LHCN-M2 (cell line): Measurements from ENCODE around the gene ULK1. TPM values are rescaled to one million over a fixed set of nuclear protein-coding genes. Genes with fewer than 3 reads are reported as not detected.

Experiments used
- DNase-seq: peaks from one replicate; pipeline ENCODE4 v3.0.0-alpha.2; 2012; ENCODE audit warnings: low read depth
- total RNA-seq: library from RNA; depleted of rRNA; stranded (reverse); fragments of >200 nt; gene quantifications from 2 replicates; pipeline ENCODE4 v1.2.3, GENCODE V29; 2014

ULK1 gene
- total RNA-seq, 1 experiment from 2014 or later = 6.8 TPM

GRCh38 chr12:131919366-131920156 lies 25.1 kb downstream of the ULK1 start:
- DNase-seq = no peak

DNA sequence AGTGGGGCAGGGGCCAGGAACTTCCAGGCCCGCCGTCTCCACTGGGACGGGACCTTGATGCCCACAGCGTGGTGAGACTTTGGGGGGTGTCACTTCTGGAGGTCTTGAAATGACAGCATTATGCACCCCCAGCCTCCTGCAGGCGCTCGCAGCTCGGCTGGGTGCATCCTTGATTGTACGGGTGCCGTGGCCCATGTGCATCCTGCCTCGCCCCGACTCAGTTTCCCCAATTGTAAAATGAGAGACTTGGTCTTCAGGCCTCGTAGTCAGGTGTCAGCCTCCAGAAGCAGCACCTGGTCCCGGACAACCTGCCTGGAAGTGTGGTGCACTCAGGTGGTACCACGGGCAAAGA lies 25.7 kb downstream of the ULK1 start:
- DNase-seq = no peak

GRCh38 chr12:131920902-131921840 lies 26.7 kb downstream of the ULK1 start:
- DNase-seq = no peak

- DNase-seq = no peak
Observed at GRCh38 chr12:131921866-131922769, 27.7 kb downstream of the ULK1 start.

DNA sequence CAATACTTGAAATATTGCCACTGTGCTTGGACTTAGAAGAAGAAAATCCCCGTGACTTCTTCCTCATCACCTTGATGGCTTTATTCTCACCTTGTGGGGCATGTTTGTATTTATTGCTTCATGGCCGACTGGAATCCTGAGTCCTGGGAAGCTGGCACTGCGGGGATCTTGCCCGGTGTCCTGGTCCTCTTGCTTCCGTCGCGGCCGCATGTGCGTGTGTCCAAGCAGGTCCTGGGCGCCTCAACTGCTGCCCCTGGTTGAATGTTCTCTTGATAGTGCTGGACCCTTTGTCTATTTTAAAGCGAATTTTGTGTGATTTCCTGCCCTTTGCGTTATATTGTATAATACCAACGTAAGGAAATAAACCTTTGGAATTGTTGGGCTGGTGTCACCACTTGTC lies 28.4 kb downstream of the ULK1 start:
- no peak for DNase-seq

DNA sequence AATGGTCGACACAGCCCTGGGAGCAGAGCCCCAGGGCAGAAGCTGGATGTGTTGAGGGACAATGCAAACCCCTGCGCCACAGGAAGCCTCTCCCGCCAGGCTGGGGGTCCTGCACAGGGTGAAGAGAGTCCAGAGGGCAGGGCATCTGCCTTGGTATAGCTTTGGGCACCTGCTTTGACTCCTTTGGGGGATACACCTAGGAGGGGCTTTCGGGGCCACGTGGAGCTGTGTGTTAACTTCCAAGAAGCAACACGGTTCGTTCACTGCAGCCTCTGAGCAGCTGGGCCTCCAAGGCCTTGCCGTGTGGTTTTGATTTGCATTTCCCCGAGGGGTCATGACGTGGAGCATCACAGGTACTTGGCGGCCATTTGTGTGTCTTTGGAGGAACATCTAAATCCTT lies 28.8 kb downstream of the ULK1 start:
- DNase-seq = no peak

DNA sequence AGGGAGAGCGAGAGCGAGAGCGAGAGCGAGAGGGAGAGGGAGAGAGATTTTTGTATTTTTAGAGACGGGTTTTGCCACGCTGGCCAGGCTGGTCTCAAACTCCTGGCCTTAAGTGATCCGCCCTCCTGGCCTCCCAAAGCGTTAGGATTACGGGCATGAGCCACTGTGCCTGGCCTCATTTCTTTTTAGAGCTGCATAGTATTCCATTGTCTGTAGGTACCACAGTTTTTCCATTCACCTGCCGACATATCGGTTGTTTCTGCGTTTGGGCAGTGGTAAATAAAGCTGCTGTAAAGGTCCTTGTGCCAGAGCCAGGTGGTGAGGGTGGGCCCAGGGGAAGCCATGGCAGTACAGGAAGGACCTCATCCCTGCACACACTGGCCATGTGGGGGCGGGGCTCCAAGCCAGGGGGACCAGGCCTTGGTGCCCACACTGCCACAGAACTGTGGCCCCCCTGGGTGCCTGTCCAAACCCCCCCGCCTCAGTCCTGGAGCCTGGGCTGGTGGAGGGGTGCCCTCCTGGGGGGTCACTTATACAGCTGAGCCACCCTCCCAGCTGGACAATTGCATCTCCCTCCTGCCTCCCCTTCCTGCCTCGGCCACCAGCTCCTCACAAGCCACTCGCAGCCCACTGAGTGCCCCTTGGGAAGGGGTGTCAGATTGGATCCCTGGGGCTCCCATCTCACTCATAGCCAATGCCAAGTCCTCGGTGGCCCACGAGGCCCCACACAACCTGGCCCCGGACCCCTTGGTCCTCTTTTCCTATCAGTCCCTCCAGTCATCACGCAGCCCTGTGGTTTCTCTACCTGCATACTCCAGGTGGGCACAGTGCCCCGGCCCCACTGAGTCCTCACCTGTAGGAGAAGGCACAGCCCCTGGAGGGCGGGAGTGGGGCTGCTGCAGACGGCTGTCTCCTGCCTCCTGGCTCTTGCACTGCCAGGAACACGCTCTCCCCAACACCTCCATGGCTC lies 33.0 kb downstream of the ULK1 start:
- no peak for DNase-seq

GRCh38 chr12:131928080-131928710 lies 33.8 kb downstream of the ULK1 start:
- DNase-seq = no peak

GRCh38 chr12:131928711-131929580 lies 34.5 kb downstream of the ULK1 start, which contains the start of gene PUS1:
TSS of gene PUS1 (plus strand) at chr12:131929276. CDS start at chr12:131929723, 447 bp downstream.
- peak; percentile 92 for DNase-seq

DNA sequence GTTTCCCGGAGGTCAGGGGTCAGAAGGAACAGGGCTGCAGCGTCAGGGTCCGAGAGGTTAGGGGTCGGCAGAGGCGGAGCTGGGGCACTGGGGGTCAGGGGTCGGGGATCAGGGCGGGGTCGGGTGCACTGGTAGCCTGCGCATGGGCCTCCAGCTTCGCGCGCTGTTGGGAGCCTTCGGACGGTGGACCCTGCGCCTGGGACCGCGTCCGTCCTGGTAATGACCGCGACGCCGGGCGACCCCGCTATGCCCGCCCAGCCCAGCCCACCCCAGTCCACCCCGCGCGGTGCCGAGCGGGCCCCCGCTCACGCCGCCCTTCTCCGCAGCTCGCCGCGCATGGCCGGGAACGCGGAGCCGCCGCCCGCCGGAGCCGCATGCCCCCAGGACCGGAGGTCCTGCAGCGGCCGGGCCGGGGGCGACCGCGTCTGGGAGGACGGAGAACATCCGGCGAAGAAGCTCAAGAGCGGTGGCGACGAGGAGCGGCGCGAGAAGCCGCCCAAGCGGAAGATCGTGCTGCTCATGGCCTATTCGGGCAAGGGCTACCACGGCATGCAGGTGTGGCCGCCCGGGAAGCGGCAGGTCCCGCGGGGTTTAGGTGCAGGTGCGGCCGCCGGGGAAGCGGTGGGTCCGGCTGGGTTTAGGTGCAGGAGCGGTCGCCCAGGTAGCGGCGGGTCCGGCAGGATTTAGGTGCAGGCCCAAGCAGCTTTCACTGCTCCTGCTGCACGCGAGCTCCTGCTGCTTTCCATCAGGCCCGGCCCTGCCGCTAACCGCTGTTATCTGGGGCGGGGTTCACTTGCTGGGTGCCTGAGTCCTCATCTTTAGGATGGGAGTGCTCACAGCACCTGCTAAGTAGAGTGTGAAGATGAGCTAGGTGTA lies 35.4 kb downstream of the ULK1 start:
- DNase-seq = peak; percentile 23

- no peak for DNase-seq
Observed at GRCh38 chr12:131930510-131930909, 36.1 kb downstream of the ULK1 start.

DNA sequence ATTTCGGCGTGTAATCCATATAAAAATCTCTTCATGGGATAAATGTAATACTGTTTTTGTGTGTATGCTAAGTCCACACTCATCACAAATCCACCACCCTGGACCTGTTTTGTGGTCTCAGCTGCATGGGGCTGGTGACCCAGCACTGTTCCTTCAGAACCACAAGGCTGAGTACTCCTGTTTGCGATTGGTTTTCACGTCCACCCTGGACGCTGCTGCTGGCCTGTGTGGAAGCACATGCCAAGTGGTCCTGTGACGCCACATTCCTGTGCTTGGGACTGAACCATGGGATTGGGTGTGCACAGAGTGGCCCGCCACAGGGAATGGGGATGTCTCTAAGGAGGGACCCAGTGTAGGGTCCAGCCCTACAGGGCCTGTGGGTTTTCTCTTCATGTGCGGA lies 39.0 kb downstream of the ULK1 start:
- DNase-seq = no peak

DNA sequence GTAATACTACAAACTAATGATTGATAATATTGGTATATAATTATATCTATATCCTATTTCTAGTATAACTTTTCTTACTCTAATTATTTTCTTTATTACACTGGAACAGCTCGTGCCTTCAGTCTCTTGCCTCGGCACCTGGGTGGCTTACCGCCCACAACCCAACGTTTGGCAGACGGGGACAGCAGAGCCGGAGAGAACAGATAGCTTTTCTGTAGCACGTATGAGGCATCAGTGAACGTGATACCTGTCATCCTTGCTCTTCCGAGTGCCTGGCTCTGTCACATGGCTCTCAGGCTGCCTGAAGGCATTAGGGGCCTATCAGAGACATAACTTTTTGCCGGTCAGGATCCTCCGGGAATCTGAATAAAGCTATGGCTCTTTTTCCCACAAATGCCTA lies 40.1 kb downstream of the ULK1 start:
- DNase-seq = no peak

DNA sequence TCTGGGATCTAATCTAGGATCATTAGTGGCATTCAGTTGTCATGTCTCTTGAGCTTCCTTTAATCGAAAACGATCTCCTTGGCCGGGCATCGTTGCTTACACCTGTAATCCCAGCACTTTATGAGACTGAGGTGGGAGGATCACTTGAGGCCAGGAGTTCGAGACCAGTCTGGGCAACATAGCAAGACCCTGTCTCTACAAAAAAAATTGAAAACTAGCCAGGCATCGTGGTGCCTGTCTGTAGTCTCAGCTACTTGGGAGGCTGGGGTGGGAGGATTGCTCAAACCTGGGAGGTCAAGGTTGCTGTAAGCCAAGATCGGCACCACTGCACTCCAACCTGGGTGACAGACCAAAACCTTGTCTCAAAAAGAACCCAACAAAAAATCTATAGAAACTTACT lies 43.7 kb downstream of the ULK1 start:
- DNase-seq = no peak

DNA sequence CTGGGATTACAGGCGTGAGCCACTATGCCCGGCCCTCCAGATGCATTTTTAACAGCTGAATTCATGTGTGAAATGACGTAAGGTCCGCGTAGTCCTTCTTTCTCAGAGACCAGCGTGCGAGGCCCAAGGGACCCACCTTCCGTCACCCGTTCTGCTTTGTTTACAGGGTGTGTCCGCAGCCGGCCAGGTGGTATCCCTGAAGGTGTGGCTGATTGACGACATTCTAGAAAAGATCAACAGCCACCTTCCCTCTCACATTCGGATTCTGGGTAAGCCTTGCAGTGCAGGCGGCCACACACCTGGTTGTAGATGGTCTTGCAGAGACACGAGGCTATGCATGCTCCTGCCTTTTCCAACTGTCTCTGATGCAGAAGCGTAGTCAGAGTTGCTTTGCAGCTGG lies 44.6 kb downstream of the ULK1 start:
- no peak for DNase-seq

DNA sequence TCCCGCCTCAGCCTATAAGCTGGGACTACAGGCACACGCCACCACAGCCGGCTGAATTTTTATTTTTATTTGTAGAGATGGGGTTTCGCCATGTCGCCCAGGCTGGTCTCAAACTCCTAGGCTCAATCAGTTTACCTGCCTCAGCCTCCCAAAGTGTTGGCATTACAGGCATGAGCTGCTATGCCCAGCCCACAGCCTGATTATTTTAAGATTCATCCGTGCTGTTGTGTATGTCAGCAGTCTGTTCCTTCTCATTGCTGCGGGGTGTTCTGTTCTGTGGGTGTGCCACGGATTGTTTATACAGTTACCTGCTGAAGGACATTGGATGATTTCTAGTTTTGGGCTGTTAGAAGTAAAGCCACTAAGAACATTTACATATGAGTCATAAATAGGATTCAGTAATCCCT lies 45.7 kb downstream of the ULK1 start:
- DNase-seq = no peak

DNA sequence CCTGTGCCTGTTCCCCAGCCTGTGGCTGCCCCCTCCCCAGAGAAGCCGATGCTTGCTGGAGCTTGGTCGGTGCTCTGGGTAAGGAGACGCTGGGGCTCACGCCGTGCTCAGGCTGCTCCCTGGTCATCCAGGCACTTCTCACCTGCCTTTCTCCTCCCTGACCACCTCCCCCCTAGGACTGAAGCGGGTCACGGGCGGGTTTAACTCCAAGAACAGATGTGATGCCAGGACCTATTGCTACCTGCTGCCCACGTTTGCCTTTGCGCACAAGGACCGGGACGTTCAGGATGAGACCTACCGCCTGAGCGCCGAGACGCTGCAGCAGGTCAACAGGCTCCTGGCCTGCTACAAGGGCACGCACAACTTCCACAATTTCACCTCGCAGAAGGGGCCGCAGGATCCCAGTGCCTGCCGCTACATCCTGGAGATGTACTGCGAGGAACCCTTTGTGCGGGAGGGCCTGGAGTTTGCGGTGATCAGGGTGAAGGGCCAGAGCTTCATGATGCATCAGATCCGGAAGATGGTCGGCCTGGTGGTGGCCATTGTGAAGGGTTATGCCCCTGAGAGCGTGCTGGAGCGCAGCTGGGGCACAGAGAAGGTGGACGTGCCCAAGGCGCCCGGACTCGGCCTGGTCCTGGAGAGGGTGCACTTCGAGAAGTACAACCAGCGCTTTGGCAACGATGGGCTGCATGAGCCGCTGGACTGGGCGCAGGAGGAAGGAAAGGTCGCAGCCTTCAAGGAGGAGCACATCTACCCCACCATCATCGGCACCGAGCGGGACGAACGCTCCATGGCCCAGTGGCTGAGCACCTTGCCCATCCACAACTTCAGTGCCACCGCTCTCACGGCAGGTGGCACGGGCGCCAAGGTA lies 46.9 kb downstream of the ULK1 start:
- no peak for DNase-seq
